D341Med (cell line): ENCODE data around the gene IRF2.

ENCODE experiments used
- DNase-seq: peaks from one replicate; pipeline ENCODE4 v3.0.0; 2012; ENCODE audit warnings: low spot score

The IRF2 gene

GRCh38 chr4:184409502-184409901, 64.8 kb downstream of the IRF2 start:
- no peak for DNase-seq

- no peak for DNase-seq
These were observed 65.7 kb downstream of the IRF2 start for GRCh38 chr4:184408684-184409081.

- no peak for DNase-seq
These were observed 66.2 kb downstream of the IRF2 start for GRCh38 chr4:184408021-184408683.

- no peak for DNase-seq
These were observed 67.4 kb downstream of the IRF2 start for GRCh38 chr4:184406958-184407391.

GRCh38 chr4:184404047-184404446, 70.3 kb downstream of the IRF2 start:
- no peak for DNase-seq

- DNase-seq: no peak
These were observed 71.0 kb downstream of the IRF2 start for GRCh38 chr4:184403384-184403781.

- no peak for DNase-seq
These were observed 71.5 kb downstream of the IRF2 start for GRCh38 chr4:184402740-184403383.

- DNase-seq: no peak
These were observed 72.1 kb downstream of the IRF2 start for GRCh38 chr4:184402239-184402638.

GRCh38 chr4:184401397-184402171, 72.8 kb downstream of the IRF2 start:
- no peak for DNase-seq

GRCh38 chr4:184400891-184401290, 73.5 kb downstream of the IRF2 start:
- DNase-seq: no peak

- DNase-seq: no peak
These were observed 73.9 kb downstream of the IRF2 start for GRCh38 chr4:184400375-184400870.

- no peak for DNase-seq
These were observed 74.8 kb downstream of the IRF2 start for GRCh38 chr4:184399512-184399908.

- no peak for DNase-seq
These were observed 75.4 kb downstream of the IRF2 start for GRCh38 chr4:184398741-184399511.

GRCh38 chr4:184397516-184398163, 76.7 kb downstream of the IRF2 start:
- DNase-seq: no peak

- DNase-seq: no peak
These were observed 77.5 kb downstream of the IRF2 start for GRCh38 chr4:184396570-184397515.

- DNase-seq: no peak
These were observed 78.4 kb downstream of the IRF2 start for GRCh38 chr4:184395971-184396391.

- DNase-seq: no peak
These were observed 78.9 kb downstream of the IRF2 start for GRCh38 chr4:184395451-184395917.

GRCh38 chr4:184392748-184393559, 81.4 kb downstream of the IRF2 start:
- DNase-seq: no peak

- no peak for DNase-seq
These were observed 82.0 kb downstream of the IRF2 start for GRCh38 chr4:184392316-184392715.
